IMR-90 (cell line): ENCODE data around the gene SSBP2. TPM values are rescaled to one million over a fixed set of nuclear protein-coding genes. Genes with fewer than 3 reads are reported as not detected.

ENCODE experiments used
- ATAC-seq: fragments of 200-7000 bp; cut with Tn5 transposase; 2 replicates; pipeline ENCODE4 v1.9.1; 2020; ENCODE audit warnings: low read depth, mild to moderate bottlenecking, moderate library complexity
- BruUV-seq: library from RNA; stranded (reverse); fragments of 400-500 nt; replicated peaks from 2 replicates; lab custom pipeline; 2021; lab: Mats Ljungman, UMichigan
- CTCF ChIA-PET: fragments of 300-600 bp; formaldehyde crosslinking; extraction: SDS; loops from one replicate; lab custom pipeline; 2021; ENCODE audit warnings: antibody characterized with exemption; lab: Yijun Ruan, JAX
- POLR2A ChIA-PET: fragments of 300-600 bp; sonication (Branson Sonifier 250); formaldehyde crosslinking; loops from one replicate; lab custom pipeline; 2022; ENCODE audit warnings: antibody characterized with exemption; ENCODE audit not compliant: unreplicated experiment; lab: Charles Lee
- DNase-seq: peaks from one replicate; pipeline ENCODE4 v3.0.0; 2013
- H2AFZ ChIP-seq: replicated peaks from 2 replicates; pipeline ENCODE3; 2013; ENCODE audit warnings: low read length, mild to moderate bottlenecking; ENCODE audit not compliant: poor library complexity
- H2AK5ac ChIP-seq: 2 replicates; pipeline ENCODE4 v1.6.1; 2013; ENCODE audit warnings: low read depth, low read length, inconsistent platforms
- H2AK9ac ChIP-seq: replicated peaks from 2 replicates; pipeline ENCODE3; 2013; ENCODE audit warnings: mild to moderate bottlenecking, low read depth, low read length, moderate library complexity; ENCODE audit not compliant: poor library complexity
- H2BK120ac ChIP-seq: 2 replicates; pipeline ENCODE4 v1.6.1; 2013; ENCODE audit warnings: low read depth, low read length, inconsistent platforms
- H2BK15ac ChIP-seq: 3 replicates; pipeline ENCODE4 v1.6.1; 2013; ENCODE audit warnings: low read depth, low read length, inconsistent platforms
- H2BK20ac ChIP-seq: 2 replicates; pipeline ENCODE4 v1.6.1; 2013; ENCODE audit warnings: low read depth, mild to moderate bottlenecking, inconsistent platforms, low read length, moderate library complexity
- H2BK5ac ChIP-seq: 2 replicates; pipeline ENCODE4 v1.6.1; 2013; ENCODE audit warnings: mild to moderate bottlenecking, low read depth, low read length, inconsistent platforms; ENCODE audit not compliant: poor library complexity, severe bottlenecking
- H3K14ac ChIP-seq: replicated peaks from 2 replicates; pipeline ENCODE4 v1.6.1; 2013; ENCODE audit warnings: low read depth, low read length, inconsistent platforms
- H3K18ac ChIP-seq: 2 replicates; pipeline ENCODE4 v1.6.1; 2013; ENCODE audit warnings: low read depth, low read length, control low read depth
- H3K23ac ChIP-seq: 2 replicates; pipeline ENCODE4 v1.6.1; 2013; ENCODE audit warnings: low read depth, low read length, inconsistent platforms
- H3K27ac ChIP-seq: 2 replicates; pipeline ENCODE4 v1.5.1; 2013; ENCODE audit warnings: mild to moderate bottlenecking, control low read depth, low read length; ENCODE audit not compliant: insufficient read depth
- H3K27me3 ChIP-seq: 2 replicates; pipeline ENCODE4 v1.6.1; 2013; ENCODE audit warnings: low read length; ENCODE audit not compliant: control insufficient read depth, insufficient read depth
- H3K36me3 ChIP-seq: 2 replicates; pipeline ENCODE4 v1.6.1; 2013; ENCODE audit warnings: low read length, mixed read lengths; ENCODE audit not compliant: control insufficient read depth, insufficient read depth
- H3K4ac ChIP-seq: 2 replicates; pipeline ENCODE4 v1.6.1; 2013; ENCODE audit warnings: low read depth, low read length, inconsistent platforms
- H3K4me1 ChIP-seq: 2 replicates; pipeline ENCODE4 v1.6.1; 2013; ENCODE audit warnings: low read length, mixed read lengths; ENCODE audit not compliant: control insufficient read depth, insufficient read depth
- H3K4me2 ChIP-seq: 2 replicates; pipeline ENCODE4 v1.6.1; 2013; ENCODE audit warnings: low read depth, mild to moderate bottlenecking, control low read depth, low read length, moderate library complexity
- H3K4me3 ChIP-seq: 2 replicates; pipeline ENCODE4 v1.5.1; 2013; ENCODE audit warnings: low read depth, mild to moderate bottlenecking, control low read depth, low read length, moderate library complexity; ENCODE audit not compliant: insufficient read depth
- H3K56ac ChIP-seq: 2 replicates; pipeline ENCODE4 v1.6.1; 2013; ENCODE audit warnings: low read length, inconsistent platforms; ENCODE audit not compliant: insufficient read depth; ENCODE audit errors: extremely low read depth
- H3K79me1 ChIP-seq, 2 experiments: 2 replicates each; pipeline ENCODE4 v1.6.1; 2013; ENCODE audit warnings: low read length in 2 of 2, inconsistent platforms in 1 of 2, low read depth in 1 of 2
- H3K9ac ChIP-seq: 2 replicates; pipeline ENCODE4 v1.6.1; 2013; ENCODE audit warnings: low read depth, low read length, control low read depth
- H3K9me1 ChIP-seq: 2 replicates; pipeline ENCODE4 v1.6.1; 2013; ENCODE audit warnings: low read length, inconsistent platforms; ENCODE audit not compliant: insufficient read depth
- H3K9me3 ChIP-seq: 2 replicates; pipeline ENCODE4 v1.6.1; 2013; ENCODE audit warnings: low read length; ENCODE audit not compliant: control insufficient read depth, insufficient read depth
- H4K20me1 ChIP-seq: 2 replicates; pipeline ENCODE4 v1.6.1; 2013; ENCODE audit warnings: low read length, inconsistent platforms; ENCODE audit not compliant: insufficient read depth
- H4K5ac ChIP-seq: 2 replicates; pipeline ENCODE4 v1.6.1; 2013; ENCODE audit warnings: mild to moderate bottlenecking, low read depth, low read length, control low read depth
- H4K8ac ChIP-seq, 2 experiments: 2 replicates each; pipeline ENCODE4 v1.6.1; 2013; ENCODE audit warnings: low read depth in 2 of 2, low read length in 2 of 2, control low read depth in 1 of 2, inconsistent platforms in 1 of 2
- H4K91ac ChIP-seq: 2 replicates; pipeline ENCODE4 v1.6.1; 2013; ENCODE audit warnings: low read depth, low read length, inconsistent platforms; ENCODE audit not compliant: insufficient read depth
- BHLHE40 ChIP-seq: fragments of 150-350 bp; IDR thresholded peaks from 2 replicates; pipeline ENCODE4 v1.6.1; 2016; ENCODE audit warnings: mild to moderate bottlenecking, low read depth, low read length
- CHD1 ChIP-seq: IDR thresholded peaks from 2 replicates; pipeline ENCODE4 v1.6.1; 2012; ENCODE audit warnings: low read depth, low read length, improper control_type of control experiment
- CTCF ChIP-seq: conservative IDR thresholded peaks from 2 replicates; pipeline ENCODE4 v1.5.1; 2012; ENCODE audit warnings: mild to moderate bottlenecking, low read depth, low read length, improper control_type of control experiment
- FOS ChIP-seq: fragments of 150-350 bp; IDR thresholded peaks from 2 replicates; pipeline ENCODE4 v1.6.1; 2016; ENCODE audit warnings: low read depth, low read length
- MAZ ChIP-seq: IDR thresholded peaks from 2 replicates; pipeline ENCODE4 v1.6.1; 2012; ENCODE audit warnings: low read depth, mild to moderate bottlenecking, low read length, improper control_type of control experiment, moderate library complexity, borderline replicate concordance
- MXI1 ChIP-seq: IDR thresholded peaks from 2 replicates; pipeline ENCODE4 v1.6.1; 2012; ENCODE audit warnings: low read depth, mild to moderate bottlenecking, low read length, moderate library complexity, borderline replicate concordance
- NFE2L2 ChIP-seq: fragments of 150-350 bp; IDR thresholded peaks from 2 replicates; pipeline ENCODE4 v1.6.1; 2016; ENCODE audit warnings: low read depth, mild to moderate bottlenecking, low read length
- POLR2A ChIP-seq: IDR thresholded peaks from 2 replicates; pipeline ENCODE4 v1.6.1; 2012; ENCODE audit warnings: mild to moderate bottlenecking, low read depth, low read length
- RCOR1 ChIP-seq: IDR thresholded peaks from 2 replicates; pipeline ENCODE4 v1.6.1; 2012; ENCODE audit warnings: mild to moderate bottlenecking, low read length, improper control_type of control experiment; ENCODE audit not compliant: insufficient replicate concordance
- SMC3 ChIP-seq: fragments of 150-350 bp; IDR thresholded peaks from 2 replicates; pipeline ENCODE4 v1.6.1; 2016; ENCODE audit warnings: low read depth, mild to moderate bottlenecking, antibody characterized with exemption, low read length, moderate library complexity
- USF2 ChIP-seq: fragments of 150-350 bp; IDR thresholded peaks from 2 replicates; pipeline ENCODE4 v1.6.1; 2017; ENCODE audit warnings: mild to moderate bottlenecking, antibody characterized with exemption, low read length, low read depth
- WGBS, 2 experiments: methylation state at CpG; one replicate each; pipeline versions ENCODE4 v1.1.5 to v1.1.7; 2013; ENCODE audit warnings: missing lambda C conversion rate in 2 of 2; ENCODE audit not compliant: insufficient read length in 1 of 2; ENCODE audit errors: extremely low coverage in 2 of 2; 5-methylcytosine and 5-hydroxymethylcytosine counted together
- dilution Hi-C: fragments of 300-500 bp; cut with HindIII; formaldehyde crosslinking; loops from one replicate; pipeline ENCODE4 v1.14.3; 2018; ENCODE audit warnings: low sequenced_read_pairs; ENCODE audit not compliant: unreplicated experiment
- in situ Hi-C: fragments of 300-500 bp; cut with MboI; formaldehyde crosslinking; loops from 3 replicates; pipeline ENCODE4 v1.14.3; 2019; ENCODE audit warnings: low sequenced_read_pairs, inconsistent platforms, mixed read lengths
- intact Hi-C: fragments of 100-400 bp; cut with micrococcal nuclease; formaldehyde crosslinking; loops from 2 replicates; pipeline ENCODE4 v1.10.0; 2022
- polyA plus RNA-seq, 3 experiments: library from polyadenylated mRNA; depleted of rRNA; stranded (reverse); fragments of >200 nt; gene quantifications; 2 replicates each; pipeline ENCODE4 v1.2.3, GENCODE V29; 2012; ENCODE audit warnings: low replicate concordance in 1 of 3
- total RNA-seq: library from RNA; depleted of rRNA; stranded (reverse); fragments of >200 nt; gene quantifications from 2 replicates; pipeline ENCODE4 v1.2.3, GENCODE V29; 2012
- TF ChIP-seq, protein P1 (sequence below): fragments of 150-350 bp; IDR thresholded peaks from 2 replicates; pipeline ENCODE4 v1.6.1; 2016; ENCODE audit warnings: low read depth, mild to moderate bottlenecking, low read length, moderate library complexity, borderline replicate concordance

Gene SSBP2
- total and polyA plus RNA-seq, 2 of the 4 experiments (the other 2 are of a cell fraction) = 38.4 to 42.7 TPM

DNA sequence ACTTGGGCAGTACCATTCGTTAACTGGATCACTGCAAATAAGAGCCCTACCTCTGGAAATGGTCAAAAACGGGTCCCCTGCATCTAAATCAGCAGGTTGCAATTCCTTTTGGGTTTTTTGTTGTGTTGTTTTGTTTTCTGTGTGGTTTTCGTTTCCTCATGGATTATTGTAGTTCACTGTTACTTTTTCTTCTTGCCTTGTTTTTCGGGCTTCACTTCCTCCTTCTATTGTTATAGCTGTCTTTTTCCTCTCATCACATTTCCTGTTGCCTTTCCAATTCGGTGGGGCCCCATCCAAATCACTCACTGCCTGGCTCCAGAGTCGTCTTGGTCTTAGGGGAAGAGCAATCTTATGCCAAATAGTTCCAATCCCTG lies 8.7 kb upstream of the SSBP2 start:
- H4K8ac ChIP-seq = no peak overlapping the region

More for the DNA sequence above, 8.7 kb upstream of the SSBP2 start:
- Histone ChIP-seq H3K27ac (no peak overlapping the region), H2BK5ac (no peak overlapping the region), H4K20me1 (no peaks in the 10 kb centered on the region), H3K23ac (no peak overlapping the region), H3K4me2 (no peak overlapping the region), H3K36me3 (no peaks in the 10 kb centered on the region), H3K4me3 (no peak overlapping the region), H2AFZ (no peak overlapping the region), H2AK5ac (no peak overlapping the region), H3K4ac (no peak overlapping the region), H3K18ac (no peak overlapping the region), H3K14ac (no peak overlapping the region), H3K9me3 (no peaks in the 10 kb centered on the region), H2BK120ac (no peak overlapping the region), H3K4me1 (no peaks in the 10 kb centered on the region), H4K91ac (no peak overlapping the region), H2BK20ac (no peak overlapping the region; the same call in 1 of the 2 replicates), H4K5ac (no peak overlapping the region), H3K9me1 (no peaks in the 10 kb centered on the region; the same call in 1 of the 2 replicates), H2BK15ac (no peak overlapping the region), H3K56ac (no peak overlapping the region), H3K27me3 (no peaks in the 10 kb centered on the region), H3K79me1 (no peaks in the 10 kb centered on the region), H2AK9ac (no peak overlapping the region), H3K9ac (no peak overlapping the region)
- in situ Hi-C loops = loop anchor here (5.0 to 25.0 kb wide), 2 partner anchors 93 to 403 kb away; no protein-coding TSS in a partner anchor
- BruUV-seq = no TSS peak
- CTCF ChIA-PET = no interaction called here
- dilution Hi-C loops = no loop called here
- POLR2A ChIA-PET = no interaction called here
- TF ChIP-seq USF2 (no peak), MAZ (no peak), SMC3 (no peak), MXI1 (no peak), POLR2A (no peak), RCOR1 (no peak), CHD1 (no peak), NFE2L2 (no peak), CTCF (no peak), BHLHE40 (no peak), FOS (no peak)
- TF ChIP-seq, protein P1, sequence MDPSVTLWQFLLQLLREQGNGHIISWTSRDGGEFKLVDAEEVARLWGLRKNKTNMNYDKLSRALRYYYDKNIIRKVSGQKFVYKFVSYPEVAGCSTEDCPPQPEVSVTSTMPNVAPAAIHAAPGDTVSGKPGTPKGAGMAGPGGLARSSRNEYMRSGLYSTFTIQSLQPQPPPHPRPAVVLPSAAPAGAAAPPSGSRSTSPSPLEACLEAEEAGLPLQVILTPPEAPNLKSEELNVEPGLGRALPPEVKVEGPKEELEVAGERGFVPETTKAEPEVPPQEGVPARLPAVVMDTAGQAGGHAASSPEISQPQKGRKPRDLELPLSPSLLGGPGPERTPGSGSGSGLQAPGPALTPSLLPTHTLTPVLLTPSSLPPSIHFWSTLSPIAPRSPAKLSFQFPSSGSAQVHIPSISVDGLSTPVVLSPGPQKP = no peak
- DNase-seq (no peak), ATAC-seq (no peak)
- intact Hi-C loops = loop anchor here (10.0 kb wide), 1 partner anchor 455 kb away; the partner anchor contains the start of gene ZCCHC9
- WGBS, 2 experiments = no CpG with 5 or more reads among the region's 6 CpGs
